ENCODE measurements around the gene FAM78B. TPM values are rescaled to one million over a fixed set of nuclear protein-coding genes. Genes with fewer than 3 reads are reported as not detected.

FAM78B gene
- total RNA-seq, 4 donors from 2014 or later, result 0.64 to 1.2 (median 0.81) TPM

- no peak for DNase-seq (ENCODE audit: low spot score in 2 of 2)
- no peak for TF ChIP-seq POLR2A (IDR thresholded peaks at IDR 0.05)
- no peak for TF ChIP-seq CTCF (IDR thresholded peaks at IDR 0.05)
- H3K4me3 ChIP-seq (ENCODE audit: low read depth, poor library complexity, severe bottlenecking), result no peak overlapping the region
- intact Hi-C loops (cut with DNase I; ENCODE audit: low total_unique reads), result no loop called here
- 72% methylated on average over 5 of the region's 5 CpGs for WGBS, 2 donors
Measured at GRCh38 chr1:166136699-166137401, 30.0 kb downstream of the FAM78B start.

- intact Hi-C loops (cut with DNase I; ENCODE audit: low total_unique reads), result no loop called here
- TF ChIP-seq CTCF (IDR thresholded peaks at IDR 0.05), result no peak
- TF ChIP-seq POLR2A (IDR thresholded peaks at IDR 0.05), result no peak
- DNase-seq (ENCODE audit: low spot score in 2 of 2), result no peak
- 64 to 68% methylated on average over 3 of the region's 3 CpGs for WGBS, 2 donors
- H3K4me3 ChIP-seq (ENCODE audit: low read depth, poor library complexity, severe bottlenecking), result no peak overlapping the region
Measured at GRCh38 chr1:166136222-166136621, 30.6 kb downstream of the FAM78B start.

GRCh38 chr1:166133857-166134256 lies 32.9 kb downstream of the FAM78B start:
- 89% methylated on average over 4 of the region's 4 CpGs for WGBS, 2 donors
- intact Hi-C loops (cut with DNase I; ENCODE audit: low total_unique reads), result no loop called here
- DNase-seq (ENCODE audit: low spot score in 2 of 2), result no peak
- H3K4me3 ChIP-seq (ENCODE audit: low read depth, poor library complexity, severe bottlenecking), result no peak overlapping the region
- TF ChIP-seq POLR2A (IDR thresholded peaks at IDR 0.05), result no peak

- TF ChIP-seq CTCF (IDR thresholded peaks at IDR 0.05), result no peak
- intact Hi-C loops (cut with DNase I; ENCODE audit: low total_unique reads), result no loop called here
- no peak overlapping the region for H3K4me3 ChIP-seq (ENCODE audit: low read depth, poor library complexity, severe bottlenecking)
- WGBS, 2 donors, result 95% methylated on average over 7 of the region's 7 CpGs
- DNase-seq (ENCODE audit: low spot score in 2 of 2), result no peak
Measured at GRCh38 chr1:166133276-166133841, 33.4 kb downstream of the FAM78B start.

GRCh38 chr1:166132496-166132895 lies 34.3 kb downstream of the FAM78B start:
- no peak for DNase-seq (ENCODE audit: low spot score in 2 of 2)
- intact Hi-C loops (cut with DNase I; ENCODE audit: low total_unique reads), result no loop called here
- H3K4me3 ChIP-seq (ENCODE audit: low read depth, poor library complexity, severe bottlenecking), result no peak overlapping the region
- TF ChIP-seq POLR2A (IDR thresholded peaks at IDR 0.05) (no peak), CTCF (IDR thresholded peaks at IDR 0.05) (no peak)

DNA sequence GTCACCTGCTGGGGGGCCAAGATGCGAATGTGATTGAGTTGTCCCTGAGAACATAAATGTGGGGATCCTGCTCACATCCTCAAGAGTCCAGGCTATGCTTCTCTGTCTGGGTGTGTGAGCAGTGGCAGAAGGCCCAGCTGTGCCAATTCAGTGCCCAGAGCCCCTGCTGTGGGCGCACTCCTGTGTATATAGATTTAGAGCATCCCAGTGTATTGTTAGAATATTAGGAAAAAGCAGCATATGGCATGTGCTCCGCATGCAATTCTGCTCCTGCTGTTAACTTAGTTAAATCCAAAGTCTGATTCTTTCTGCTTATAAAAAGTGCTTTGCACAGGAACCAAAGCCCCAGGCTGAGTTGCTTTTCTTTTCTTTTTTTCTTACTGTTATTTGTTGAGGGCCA lies 37.8 kb downstream of the FAM78B start:
- TF ChIP-seq CTCF (IDR thresholded peaks at IDR 0.05) (no peak), POLR2A (IDR thresholded peaks at IDR 0.05) (no peak)
- intact Hi-C loops (cut with DNase I; ENCODE audit: low total_unique reads), result no loop called here
- 94 to 97% methylated on average over 3 of the region's 3 CpGs for WGBS, 2 donors

More for the DNA sequence above, 37.8 kb downstream of the FAM78B start:
- H3K4me3 ChIP-seq (ENCODE audit: low read depth, poor library complexity, severe bottlenecking), result no peak overlapping the region
- DNase-seq (ENCODE audit: low spot score in 2 of 2), result no peak

Measured in lower leg skin (tissue), 4 donors.